Astrocyte (in vitro differentiated cells and primary cell): Measurements from ENCODE around the gene LRRK2.

Source experiments
- CTCF ChIP-seq: IDR thresholded peaks from 2 replicates; pipeline ENCODE4 v1.5.1; 2011; ENCODE audit warnings: low read depth, mild to moderate bottlenecking, inconsistent platforms, low read length, moderate library complexity; ENCODE audit not compliant: insufficient read depth
- EZH2 ChIP-seq: IDR thresholded peaks from 2 replicates; pipeline ENCODE4 v1.6.1; 2012; ENCODE audit warnings: mild to moderate bottlenecking, low read length, inconsistent platforms; ENCODE audit not compliant: insufficient read depth

- no peak for TF ChIP-seq CTCF
- TF ChIP-seq EZH2 = no peak
Measured at GRCh38 chr12:40238979-40239378, 14.2 kb downstream of the LRRK2 start.
